GM18870 (cell line): Measurements from ENCODE around the gene CDH22.

Source experiments
- ATAC-seq: cut with Tn5 transposase; IDR thresholded peaks from one replicate; pipeline ENCODE4 v1.9.1; 2021; ENCODE audit warnings: moderate library complexity; ENCODE audit not compliant: unreplicated experiment

The CDH22 gene, protein sequence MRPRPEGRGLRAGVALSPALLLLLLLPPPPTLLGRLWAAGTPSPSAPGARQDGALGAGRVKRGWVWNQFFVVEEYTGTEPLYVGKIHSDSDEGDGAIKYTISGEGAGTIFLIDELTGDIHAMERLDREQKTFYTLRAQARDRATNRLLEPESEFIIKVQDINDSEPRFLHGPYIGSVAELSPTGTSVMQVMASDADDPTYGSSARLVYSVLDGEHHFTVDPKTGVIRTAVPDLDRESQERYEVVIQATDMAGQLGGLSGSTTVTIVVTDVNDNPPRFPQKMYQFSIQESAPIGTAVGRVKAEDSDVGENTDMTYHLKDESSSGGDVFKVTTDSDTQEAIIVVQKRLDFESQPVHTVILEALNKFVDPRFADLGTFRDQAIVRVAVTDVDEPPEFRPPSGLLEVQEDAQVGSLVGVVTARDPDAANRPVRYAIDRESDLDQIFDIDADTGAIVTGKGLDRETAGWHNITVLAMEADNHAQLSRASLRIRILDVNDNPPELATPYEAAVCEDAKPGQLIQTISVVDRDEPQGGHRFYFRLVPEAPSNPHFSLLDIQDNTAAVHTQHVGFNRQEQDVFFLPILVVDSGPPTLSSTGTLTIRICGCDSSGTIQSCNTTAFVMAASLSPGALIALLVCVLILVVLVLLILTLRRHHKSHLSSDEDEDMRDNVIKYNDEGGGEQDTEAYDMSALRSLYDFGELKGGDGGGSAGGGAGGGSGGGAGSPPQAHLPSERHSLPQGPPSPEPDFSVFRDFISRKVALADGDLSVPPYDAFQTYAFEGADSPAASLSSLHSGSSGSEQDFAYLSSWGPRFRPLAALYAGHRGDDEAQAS

DNA sequence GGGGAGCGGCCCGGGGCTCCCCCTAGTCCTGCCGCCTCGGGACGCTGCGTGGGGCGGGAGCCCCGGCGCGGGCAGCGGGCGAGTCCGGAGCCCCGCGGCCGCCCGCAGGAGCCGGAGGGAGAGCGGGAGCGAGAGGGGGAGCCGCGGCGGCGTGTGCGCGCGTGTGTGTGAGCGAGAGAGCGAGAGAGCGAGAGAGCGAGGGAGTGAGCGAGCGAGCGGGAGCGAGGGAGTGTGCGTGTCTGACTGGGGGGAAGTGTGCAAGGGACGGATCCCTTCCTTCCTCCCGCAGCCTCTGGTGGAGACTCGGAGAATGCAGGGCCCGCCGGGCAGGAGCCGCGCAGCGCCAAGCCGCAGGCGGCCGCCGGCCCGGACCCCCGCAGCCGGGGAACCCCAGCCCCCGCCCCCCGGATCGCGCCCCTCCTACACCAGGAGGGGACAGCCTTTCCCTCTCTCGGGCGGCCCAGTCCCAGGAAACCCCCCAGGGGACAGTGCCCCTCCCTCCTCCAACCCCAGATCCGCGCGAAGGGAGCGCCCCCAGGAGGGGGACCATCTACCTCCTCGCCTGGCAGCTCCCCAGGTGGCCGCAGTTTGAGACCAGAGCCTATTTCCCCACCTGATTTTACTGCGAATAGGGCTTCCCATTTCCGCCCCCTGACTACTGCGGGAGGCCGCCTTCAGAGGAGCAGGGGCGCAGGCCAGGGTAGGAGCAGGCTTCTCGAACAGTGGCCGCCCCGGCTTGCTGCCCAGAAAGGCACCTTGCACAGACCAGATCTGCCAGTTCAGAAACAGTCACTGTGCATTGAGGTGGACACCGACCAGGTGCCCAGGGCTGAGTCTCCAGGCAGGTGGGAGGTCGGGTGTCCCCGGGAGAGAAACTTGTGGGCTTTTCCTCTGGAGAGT is at the start of gene CDH22:
Gene CDH22, minus strand, starts transcription at position 241 of the 900 bp plus-strand sequence. CDS start 57,204 bp downstream, outside the sequence.
- no peak for ATAC-seq

DNA sequence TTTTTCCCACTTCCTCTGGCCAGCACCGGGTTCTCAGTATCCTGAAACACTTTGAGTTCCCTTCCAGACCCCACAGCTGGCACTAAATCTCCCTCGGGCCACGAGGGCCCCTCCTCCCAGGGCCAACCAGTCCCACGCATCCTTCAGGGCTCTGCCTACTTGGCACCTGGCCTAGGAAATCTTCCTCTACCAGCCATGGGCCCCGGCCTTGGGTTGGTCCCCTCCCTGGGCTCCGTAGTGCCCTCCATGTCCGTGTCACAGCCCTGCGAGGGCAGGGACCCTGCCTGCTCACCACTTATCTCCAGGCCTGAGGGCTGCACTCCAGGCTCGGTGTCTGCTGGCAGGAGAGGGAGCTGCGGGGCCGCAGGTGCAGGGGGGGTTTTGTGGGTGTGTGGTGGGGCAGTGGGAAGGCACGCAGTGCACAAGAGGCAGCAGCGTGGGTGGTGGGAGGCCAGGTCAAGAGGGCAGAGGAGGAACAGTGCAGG is 48.8 kb upstream of the CDH22 start:
- ATAC-seq = no peak

DNA sequence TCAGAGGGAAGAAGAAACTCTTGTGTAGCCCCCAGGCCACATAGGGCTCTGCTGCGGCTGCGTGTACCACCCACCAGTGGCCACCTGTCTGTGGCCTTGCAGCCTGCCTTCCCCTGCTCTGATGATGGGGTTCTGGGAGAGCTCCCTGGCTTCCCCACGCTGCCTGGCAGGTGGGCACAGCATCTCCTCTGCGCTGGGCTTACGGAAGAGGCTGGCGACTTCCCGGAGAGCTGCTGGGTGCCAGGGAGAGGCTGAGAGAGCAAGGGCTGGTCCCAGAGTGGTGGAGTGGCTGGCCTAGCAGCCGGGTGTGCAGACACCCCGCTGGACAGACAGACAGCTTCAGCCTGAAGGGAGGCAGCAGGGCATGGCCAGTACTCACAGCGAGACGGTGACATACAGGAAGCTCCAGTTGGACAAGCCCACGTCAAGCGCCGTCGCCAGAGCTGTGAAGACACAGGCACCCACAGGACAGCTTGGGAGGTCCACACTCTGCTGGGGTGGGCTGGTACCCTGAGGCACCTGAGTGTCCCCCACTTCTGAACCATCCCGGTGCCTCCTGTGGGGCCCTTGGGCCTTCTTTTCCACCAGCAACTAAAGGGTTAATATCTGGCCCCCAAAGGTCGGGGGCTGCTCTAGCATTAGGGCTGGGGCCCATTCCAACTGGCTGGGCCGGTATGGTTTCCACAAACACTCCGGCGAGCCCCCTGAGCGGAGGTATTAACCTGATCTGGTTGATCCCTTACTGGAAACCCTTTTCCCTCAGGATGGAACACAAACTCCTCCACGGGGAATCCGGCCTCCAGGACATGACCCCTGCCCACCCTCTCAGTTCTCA is 48.1 kb upstream of the CDH22 start:
- ATAC-seq = no peak

DNA sequence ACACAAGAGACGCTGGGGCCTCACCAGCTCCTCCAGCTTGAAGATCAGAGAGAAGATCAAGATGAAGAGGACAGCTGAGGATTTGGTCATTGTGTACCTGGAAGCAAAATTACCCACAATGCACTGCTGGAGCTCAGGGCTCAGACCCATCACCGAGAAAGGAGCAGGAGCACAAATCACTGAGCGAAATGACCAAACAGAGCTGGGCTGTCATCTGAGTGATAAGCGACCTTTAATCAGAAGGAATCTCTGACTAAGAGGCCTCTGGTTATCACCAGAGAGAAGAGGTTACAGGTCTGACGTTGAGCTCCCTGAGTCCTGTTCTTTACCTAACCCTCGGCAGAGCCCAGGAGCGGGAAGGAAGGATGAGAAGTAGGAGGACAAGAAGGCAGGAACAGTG is 47.5 kb upstream of the CDH22 start:
- ATAC-seq = no peak

DNA sequence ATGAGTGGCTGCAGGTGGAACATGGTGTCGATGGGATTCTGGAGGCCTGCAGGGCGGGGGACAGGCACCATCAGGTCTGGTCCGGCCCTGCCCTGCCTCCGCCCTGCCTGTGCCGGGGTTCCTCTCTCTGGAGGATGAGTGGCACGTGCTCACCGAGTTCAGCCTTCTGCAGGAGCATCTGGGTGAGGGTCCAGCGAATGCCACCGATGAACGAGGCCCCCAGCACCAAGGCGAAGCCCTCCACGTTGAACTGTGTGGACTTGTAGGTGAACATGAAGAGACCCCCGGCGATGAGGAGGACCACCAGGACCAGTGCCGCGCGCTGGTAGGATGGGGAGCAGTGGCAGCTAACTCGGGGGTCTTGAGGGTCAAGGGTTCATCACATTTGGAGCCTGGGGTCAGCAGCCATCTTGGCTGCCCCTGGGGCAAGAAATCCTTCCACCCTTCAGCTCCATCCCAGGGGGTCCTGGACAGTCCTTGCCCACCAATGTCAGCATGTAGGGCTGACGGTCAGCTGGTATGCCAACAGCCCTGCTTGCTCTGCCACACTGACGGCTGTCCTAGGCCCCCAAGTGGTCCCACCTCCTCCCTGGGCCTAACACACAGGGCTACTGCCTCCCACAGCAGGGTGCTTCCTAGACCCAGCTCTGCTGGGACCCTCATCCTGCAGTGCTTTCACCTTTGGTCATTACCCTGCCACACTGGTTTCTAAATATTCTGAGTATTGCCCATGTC is 46.8 kb upstream of the CDH22 start:
- no peak for ATAC-seq

DNA sequence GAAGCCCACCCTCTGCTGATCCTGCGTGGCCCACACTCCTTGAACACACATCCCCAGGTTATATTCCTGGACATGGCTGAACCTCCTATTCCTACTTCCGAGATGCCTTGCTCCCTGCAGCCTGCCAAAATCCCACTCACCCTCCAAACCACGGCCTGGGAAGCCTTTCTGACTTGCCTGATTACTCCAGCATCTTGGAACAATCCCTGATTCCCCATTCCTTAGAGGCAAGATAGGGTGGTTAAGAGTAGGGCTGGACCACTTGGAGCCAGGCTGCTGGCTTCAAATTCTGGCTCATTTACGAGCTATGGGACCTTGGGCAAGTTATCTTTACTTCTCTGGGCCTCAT is 45.9 kb upstream of the CDH22 start:
- no peak for ATAC-seq

DNA sequence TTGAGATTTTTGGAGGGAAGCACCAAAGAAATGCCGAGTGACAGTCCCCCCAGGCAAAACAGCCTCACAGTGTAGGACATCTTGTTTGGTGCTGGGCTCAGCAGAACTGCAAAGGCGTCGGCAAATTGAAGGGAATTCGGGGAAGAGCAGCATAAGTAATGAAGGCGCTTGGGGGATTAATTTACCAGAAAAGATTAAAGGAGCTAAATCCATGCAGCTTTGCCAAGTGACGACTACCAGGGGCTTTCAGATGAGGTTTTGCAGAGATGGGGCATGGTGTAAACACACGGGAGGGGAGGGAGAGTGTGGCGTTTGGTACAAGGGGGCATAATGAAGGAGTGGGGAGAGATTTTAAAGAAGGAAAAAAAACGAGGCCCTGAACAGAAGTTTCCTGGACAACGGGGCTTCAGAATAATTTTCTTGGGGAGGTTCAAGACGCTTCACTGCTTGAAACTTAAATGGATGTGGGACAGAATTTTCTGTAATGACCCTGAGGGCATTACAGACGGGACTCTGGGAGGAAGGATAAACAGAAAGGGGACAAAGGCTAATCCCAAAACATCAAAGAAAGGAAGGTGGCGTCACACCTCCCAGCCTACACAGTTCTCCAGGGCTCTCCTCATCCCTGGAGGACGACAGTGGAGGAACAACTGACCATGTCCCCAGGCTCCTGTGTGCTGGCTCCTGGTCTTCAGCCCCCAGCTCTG is 45.4 kb upstream of the CDH22 start:
- no peak for ATAC-seq

DNA sequence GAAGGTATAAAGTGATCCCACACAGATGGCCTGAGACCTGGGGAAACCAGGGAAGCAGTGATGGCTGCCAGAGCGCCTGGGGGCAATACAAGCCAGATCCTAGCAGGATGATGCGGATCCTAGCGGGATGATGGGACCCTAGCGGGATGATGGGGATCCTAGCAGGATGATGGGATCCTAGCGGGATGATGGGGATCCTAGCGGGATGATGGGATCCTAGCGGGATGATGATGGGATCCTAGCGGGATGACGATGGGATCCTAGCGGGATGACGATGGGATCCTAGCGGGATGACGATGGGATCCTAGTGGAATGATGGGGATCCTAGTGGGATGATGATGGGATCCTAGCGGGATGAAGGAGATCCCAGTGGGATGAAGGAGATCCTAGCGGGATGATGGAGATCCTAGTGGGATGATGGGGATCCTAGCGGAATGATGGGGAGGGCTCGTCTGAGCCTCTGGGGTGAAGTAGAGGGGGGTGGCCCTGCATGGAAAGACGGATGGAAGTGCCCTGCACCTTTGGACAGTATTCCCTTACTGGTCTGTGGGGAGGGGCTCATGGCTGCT is 44.2 kb upstream of the CDH22 start:
- ATAC-seq = no peak

DNA sequence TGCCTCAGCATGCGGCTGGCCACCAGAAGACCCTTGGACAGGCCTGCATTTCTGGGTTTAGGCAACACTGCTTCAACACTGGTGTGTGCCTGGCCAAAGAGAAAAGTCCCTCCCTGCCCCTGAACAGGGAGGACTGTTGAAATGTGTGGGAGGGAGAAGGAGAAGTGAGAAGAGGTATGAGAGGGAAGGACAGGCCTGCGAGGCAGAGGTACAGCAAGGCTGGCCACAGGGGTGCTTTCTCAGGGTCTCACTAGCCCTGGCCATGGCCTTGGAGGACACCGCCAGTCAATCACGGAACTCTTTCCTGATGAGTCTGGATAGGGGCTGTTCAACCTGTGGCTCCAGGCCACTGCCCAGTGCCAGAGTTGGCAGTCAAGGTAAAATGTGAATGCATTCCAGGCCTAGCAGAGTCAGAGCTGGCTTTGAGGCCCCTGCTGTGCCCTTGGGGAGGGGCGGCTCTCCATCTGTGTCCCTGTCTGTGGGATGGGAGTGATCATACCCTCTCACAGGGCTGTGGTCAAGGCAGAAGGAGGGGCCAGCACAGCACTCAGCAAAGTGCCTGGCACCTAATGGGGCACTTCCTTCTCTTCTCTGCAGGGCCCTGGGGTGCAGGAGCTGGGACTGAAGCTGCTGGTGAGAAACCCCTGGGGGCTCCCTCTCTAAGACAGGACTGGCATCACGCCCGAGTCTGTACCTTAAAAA is 43.2 kb upstream of the CDH22 start:
- ATAC-seq = no peak

DNA sequence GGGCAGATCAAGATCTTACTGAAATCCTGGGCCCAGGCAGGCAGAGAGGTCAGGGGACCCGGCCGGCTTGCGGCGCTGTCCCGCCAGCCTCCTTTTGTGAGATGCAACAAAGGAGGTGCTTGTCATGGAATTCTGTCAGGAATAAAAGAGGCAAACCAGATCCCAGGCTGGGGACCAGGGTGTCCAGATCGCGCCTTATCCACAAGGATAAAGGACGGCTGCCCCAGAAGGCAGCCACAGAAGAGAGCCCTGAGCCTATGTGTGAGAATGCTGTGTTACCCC is 42.6 kb upstream of the CDH22 start:
- ATAC-seq = no peak

DNA sequence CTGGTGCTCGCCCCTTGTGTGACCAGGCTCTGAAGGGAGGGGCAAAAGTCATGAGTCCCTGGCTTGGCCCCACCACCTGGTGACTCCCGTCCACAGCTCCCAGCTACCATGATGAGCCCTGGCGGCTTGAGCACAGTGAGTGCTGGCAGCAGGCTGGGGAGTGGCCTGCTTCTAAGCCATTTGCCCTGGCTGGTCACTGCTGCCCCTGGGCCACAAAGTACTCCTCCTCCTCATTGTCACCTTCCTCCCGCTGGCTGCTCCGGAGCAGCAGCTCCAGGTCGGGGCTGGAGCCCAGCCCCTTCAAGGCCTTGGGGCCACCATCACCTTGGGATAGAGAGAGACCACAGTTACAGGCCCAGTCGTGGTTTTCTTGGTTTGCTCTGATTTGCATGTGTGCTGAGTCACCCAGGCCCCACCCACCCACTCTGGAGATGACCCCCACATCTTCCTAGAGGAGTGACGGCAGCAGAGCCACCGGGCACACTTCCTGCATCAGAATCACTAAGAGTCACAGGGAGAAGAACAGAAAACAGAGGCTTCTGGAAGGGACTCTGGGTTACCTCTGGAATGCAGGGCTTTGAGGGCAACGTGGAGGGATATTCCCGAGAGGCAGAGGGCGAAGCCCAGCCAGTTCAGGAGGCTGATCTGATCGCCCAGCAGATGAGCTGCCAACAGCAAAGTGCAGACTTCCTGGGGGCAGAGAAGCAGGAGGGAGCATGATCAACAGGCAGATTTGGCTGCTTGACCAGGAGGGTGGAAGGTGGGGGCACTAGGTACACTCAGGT is 42.1 kb upstream of the CDH22 start:
- ATAC-seq = no peak

DNA sequence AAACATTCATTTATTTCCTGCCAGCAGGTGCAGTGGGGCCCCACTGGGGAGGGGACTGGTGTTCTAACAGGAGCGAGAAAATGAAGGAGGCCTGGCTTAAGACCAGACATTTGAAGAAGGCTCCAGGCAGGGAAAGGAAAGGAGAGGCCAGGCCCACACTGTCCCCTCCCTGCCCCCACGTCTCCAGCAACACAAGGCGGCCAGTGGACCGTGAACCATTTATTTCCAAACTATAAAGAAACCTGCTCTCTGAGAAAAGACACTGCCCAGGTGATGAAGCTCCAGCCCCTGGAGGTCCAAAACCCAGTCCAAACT is 41.4 kb upstream of the CDH22 start:
- no peak for ATAC-seq

DNA sequence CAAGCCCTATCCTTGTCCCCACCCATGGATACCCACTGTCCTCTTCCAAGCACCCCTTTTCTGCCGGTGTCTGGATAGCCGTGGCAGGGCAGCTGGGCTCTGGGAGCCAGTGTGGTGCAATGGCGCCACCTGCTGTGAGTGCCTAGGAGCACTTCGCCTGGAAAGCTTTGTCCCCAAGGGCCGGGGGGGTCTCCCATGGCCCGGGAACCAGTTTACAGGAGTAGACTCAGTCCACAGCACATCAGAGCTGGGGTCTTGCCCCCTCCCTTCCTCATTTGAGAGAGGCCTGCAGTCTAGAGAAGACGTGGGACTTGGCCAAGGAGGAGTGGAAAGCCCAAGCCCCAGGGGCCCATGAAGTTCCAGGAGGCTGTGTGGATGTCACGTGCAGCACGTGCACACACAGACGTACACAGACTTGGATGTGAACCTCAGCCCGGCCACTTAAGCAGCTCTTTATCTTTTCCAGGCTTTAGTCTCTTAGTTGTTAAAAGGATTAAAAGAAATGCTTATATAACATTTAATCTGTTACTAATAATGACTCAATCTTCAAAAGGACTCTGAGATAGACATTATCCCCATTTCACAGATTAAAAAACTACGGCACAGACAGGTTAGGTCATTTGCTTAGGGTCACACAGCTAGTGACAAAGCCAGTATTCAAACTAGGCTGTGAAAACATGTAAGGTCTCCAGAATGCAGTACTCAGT is 40.9 kb upstream of the CDH22 start:
- ATAC-seq = no peak

DNA sequence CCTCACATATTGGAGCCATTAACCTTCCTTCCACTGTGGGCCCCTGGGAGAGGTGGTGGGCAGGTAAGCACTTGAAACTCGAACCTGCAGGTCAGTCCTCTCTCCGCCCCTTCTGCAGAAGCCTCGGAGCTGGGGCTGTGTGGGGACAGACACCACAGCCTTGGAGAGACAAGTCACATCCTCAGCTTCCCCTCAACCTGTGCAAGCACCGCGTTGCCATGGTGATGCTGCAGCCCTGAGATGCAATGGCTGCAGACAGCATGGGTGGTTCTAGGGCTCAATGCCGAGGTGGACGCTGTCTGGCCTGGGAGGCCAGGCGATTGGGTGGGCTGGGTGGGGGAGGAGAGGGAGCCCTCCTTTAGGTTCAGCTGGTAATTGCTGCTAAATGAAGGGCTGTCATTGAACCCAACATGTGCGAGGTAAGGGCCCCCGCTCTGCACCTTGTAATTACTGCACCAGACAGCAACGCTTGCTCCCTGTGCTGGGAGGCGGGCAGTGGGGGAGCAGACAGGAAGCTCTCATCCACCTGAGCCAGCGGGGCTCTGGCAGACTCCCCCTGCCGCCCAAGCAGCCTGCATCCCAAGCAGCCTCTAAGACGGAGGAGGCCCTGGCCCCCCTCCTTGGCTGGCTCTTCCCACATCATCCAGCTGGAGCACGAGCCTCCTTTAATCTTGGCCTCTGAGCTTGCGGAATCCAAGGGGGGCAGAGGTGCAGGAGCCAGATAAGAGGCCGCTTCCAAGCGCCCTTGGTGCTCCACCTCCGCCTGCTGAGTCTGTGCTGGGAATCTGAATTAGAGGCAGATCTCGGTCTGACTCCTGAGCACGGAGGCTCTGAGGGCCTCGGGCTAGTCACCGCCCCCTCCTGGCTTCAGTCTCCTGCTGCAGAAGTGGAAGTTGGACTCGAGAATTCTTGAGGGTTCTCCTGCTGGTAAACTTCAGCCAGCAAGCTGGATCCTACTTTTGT is 39.8 kb upstream of the CDH22 start:
- no peak for ATAC-seq

DNA sequence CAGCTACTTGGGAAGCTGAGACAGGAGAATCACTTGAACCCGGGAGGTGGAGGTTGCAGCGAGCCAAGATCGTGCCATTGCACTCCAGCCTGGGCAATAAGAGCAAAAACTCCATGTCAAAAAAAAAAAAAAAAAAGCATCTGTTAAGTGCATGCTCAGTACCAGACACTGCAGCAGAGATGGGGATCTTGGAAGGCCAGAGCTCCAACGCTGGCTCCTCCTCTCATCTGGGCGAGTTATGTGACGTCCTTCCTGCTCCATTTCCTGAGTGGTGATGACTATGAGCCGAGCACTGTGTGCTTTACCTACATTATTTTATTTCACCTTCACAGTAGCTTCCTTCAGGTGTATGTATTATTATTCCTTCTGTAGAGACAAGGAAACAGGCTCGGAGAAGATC is 38.5 kb upstream of the CDH22 start:
- no peak for ATAC-seq
